Fibroblast of the aortic adventitia (primary cell): ENCODE data around the gene NPLOC4. TPM values are rescaled to one million over a fixed set of nuclear protein-coding genes. Genes with fewer than 3 reads are reported as not detected.

Source experiments
- DNase-seq: peaks from one replicate; pipeline ENCODE4 v3.0.0-alpha.2; 2010; ENCODE audit warnings: low read depth
- H3K4me3 ChIP-seq: 2 replicates; pipeline ENCODE4 v1.5.1; 2011; ENCODE audit warnings: low read depth, mild to moderate bottlenecking, control low read depth, low read length, moderate library complexity
- total RNA-seq: library from RNA; depleted of rRNA; stranded (reverse); fragments of >200 nt; gene quantifications from 2 replicates; pipeline ENCODE4 v1.2.3, GENCODE V29; 2012; ENCODE audit warnings: low replicate concordance
- TF ChIP-seq, protein P1 (sequence below): IDR thresholded peaks from 2 replicates; pipeline ENCODE4 v1.5.1; 2011; ENCODE audit warnings: mild to moderate bottlenecking, low read length, control low read depth, inconsistent platforms; ENCODE audit not compliant: insufficient read depth

Gene NPLOC4
- total RNA-seq, 1 donor, result 60.3 TPM

DNA sequence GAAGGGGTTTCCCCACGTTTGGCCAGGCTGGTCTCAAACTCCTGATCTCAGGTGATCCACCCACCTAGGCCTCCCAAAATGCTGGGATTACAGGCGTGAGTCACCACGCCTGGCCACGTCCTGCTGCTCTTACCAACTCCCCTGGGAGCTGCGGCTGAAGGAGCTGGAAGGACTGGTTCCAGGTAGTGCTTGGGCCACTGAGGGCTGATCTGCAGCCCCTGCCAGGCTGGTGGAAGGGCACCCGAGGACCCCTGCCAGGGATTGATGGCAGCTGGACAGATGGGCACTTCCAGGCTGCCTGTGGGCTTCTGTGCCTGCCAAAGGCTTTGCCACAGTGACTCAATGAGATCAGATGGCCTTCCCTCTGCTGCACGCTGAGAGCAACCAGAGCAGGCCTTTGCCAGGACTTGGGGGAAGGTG lies 27.1 kb upstream of the NPLOC4 start:
- TF ChIP-seq, protein P1, sequence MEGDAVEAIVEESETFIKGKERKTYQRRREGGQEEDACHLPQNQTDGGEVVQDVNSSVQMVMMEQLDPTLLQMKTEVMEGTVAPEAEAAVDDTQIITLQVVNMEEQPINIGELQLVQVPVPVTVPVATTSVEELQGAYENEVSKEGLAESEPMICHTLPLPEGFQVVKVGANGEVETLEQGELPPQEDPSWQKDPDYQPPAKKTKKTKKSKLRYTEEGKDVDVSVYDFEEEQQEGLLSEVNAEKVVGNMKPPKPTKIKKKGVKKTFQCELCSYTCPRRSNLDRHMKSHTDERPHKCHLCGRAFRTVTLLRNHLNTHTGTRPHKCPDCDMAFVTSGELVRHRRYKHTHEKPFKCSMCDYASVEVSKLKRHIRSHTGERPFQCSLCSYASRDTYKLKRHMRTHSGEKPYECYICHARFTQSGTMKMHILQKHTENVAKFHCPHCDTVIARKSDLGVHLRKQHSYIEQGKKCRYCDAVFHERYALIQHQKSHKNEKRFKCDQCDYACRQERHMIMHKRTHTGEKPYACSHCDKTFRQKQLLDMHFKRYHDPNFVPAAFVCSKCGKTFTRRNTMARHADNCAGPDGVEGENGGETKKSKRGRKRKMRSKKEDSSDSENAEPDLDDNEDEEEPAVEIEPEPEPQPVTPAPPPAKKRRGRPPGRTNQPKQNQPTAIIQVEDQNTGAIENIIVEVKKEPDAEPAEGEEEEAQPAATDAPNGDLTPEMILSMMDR, result no peak
- DNase-seq, result no peak
- H3K4me3 ChIP-seq, result no peak overlapping the region

DNA sequence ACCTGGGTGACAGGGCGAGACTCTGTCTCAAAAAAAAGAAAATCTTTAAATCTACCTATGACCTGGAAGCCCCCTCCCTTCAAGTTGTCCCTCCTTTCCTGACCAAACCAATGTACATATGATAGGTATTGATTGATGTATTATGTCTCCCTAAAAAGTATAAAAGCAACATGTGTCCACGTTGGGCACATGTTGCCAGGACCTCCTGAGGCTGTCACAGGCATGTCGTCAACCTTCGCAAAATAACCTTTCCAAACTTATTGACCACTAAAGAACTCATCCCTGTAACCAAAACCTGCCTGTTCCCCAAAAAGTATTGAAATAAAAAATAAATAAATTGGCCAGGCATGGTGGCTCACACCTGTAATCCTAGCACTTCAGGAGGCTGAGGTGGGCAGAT lies 25.1 kb upstream of the NPLOC4 start:
- H3K4me3 ChIP-seq, result no peak overlapping the region
- TF ChIP-seq, protein P1, result no peak
- no peak for DNase-seq

DNA sequence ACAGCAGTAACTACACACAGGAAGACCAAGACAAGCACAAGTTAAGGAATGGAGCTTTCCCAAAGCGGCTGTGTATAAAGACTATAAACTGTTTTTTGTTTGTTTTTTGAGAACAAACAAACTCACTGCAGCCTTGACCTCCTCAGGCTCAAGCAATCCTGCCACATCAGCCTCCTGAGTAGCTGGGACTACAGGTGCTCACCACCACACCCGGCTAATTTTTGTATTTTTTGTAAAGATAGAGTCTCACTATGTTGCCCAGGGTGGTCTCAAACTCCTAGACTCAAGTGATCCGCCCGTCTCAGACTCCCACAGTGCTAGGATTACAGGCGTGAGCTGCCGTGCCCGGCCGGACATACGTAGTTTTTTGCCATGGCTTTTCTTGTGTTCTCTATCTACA lies 23.5 kb upstream of the NPLOC4 start:
- no peak for DNase-seq
- TF ChIP-seq, protein P1, result no peak
- no peak overlapping the region for H3K4me3 ChIP-seq

DNA sequence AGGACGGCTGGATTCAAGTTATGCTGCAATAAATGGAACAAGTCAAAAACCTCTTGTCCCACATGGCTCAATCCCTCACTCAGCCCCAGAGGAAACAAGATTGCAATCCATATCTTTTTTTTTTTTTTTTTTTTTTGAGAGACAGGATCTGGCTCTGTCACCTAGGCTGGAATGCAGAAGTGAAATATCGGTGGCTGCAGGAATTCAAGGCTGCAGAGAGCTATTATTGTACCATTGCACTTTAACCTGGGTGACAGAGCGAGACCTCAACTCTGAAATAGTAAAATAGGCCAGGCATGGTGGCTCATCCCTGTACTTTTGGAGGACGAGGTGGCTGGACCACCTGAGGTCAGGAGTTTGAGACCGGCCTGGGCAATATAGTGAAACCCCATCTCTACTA lies 22.1 kb upstream of the NPLOC4 start:
- H3K4me3 ChIP-seq, result no peak overlapping the region
- TF ChIP-seq, protein P1, result no peak
- DNase-seq, result no peak

DNA sequence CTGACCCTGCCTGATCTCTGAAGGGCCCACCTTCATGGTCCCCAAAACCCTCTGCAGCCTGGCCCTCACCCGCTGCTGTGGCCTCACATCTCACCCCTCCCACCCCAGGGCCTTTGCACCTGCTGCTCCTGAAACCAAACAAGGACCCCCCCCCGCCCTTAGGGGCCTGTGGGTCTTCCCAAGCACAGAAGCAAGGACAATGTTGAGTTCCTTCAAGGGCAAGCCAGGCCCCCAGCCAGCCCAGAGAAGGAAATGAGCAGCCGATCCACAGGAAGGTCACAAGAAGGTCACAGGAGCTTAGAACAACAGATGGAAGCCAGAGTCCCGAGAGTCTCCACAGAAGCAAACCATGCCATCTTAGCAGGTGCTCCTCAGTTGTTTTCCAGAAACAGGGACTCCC lies 19.9 kb upstream of the NPLOC4 start:
- TF ChIP-seq, protein P1, result no peak
- DNase-seq, result no peak
- H3K4me3 ChIP-seq, result no peak overlapping the region

DNA sequence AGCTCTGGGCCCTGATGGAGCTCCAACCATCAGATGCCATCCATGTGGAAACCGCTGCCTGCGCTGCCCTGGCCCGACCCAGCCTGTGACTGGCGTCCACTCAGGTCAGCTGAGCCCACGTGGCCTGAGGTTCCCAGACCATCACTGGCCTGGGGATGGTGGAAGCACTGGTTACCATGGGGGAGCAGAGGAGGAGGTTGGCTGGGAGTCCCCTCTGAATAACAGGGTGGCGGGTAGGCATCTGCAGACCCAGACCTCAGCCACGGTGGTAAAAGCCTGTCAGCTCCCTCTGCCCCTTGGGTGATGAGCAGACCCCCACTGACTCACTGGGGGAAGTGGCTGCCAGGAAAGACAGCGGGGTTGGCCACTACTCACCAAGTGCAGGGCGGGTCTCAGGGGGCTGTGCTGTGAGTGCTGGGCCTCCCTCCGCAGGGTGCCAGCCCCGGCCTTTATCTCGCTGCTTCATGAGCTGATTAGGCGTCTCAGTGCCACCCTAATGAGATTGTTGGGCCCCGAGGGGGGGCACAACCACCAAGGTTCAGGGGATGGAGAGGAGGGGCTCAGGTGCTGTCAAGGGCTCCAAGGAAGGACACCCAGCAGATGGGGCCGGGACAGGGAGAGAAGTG lies 19.3 kb upstream of the NPLOC4 start, which contains the start of gene PDE6G:
Gene PDE6G (minus strand): TSS at position 425 of the 626 bp plus-strand sequence. CDS start 3,237 bp downstream, outside the sequence.
- no peak for DNase-seq
- TF ChIP-seq, protein P1, result no peak
- H3K4me3 ChIP-seq, result no peak within 1 kb of the TSS
